ENCODE data around the gene NDUFB2.

- TF ChIP-seq FOXM1 (CRISPR knock-in tag; IDR thresholded peaks at IDR 0.05) (no peak), JUNB (CRISPR knock-in tag; IDR thresholded peaks at IDR 0.05; ENCODE audit: borderline replicate concordance) (no peak), STAT5B (CRISPR knock-in tag; IDR thresholded peaks at IDR 0.05) (no peak), SMARCC2 (IDR thresholded peaks at IDR 0.05) (no peak), ZZZ3 (CRISPR knock-in tag; IDR thresholded peaks at IDR 0.05; ENCODE audit: borderline replicate concordance) (no peak), HMGXB4 (CRISPR knock-in tag; IDR thresholded peaks at IDR 0.05; ENCODE audit: borderline replicate concordance in 1 of 2, low read depth in 1 of 2) (no peak), REST (IDR thresholded peaks at IDR 0.05; ENCODE audit: borderline replicate concordance in 1 of 2, low read depth in 1 of 2, low read length in 2 of 2) (no peak)
These were observed 58.0 kb downstream of the NDUFB2 start for GRCh38 chr7:140754506-140754905.
